ENCODE measurements around the gene CDH23. TPM values are rescaled to one million over a fixed set of nuclear protein-coding genes. Genes with fewer than 3 reads are reported as not detected.

The CDH23 gene
- total RNA-seq, 1 experiment from 2014 or later = 2.9 TPM

- TF ChIP-seq ZNF425 (CRISPR knock-in tag; conservative IDR thresholded peaks at IDR 0.05) (no peak), ERG (CRISPR knock-in tag; IDR thresholded peaks at IDR 0.05) (no peak), JUN (CRISPR knock-in tag; IDR thresholded peaks at IDR 0.05) (no peak), IRF1 (CRISPR knock-in tag; IDR thresholded peaks at IDR 0.05) (no peak), PREB (CRISPR knock-in tag; IDR thresholded peaks at IDR 0.05; ENCODE audit: borderline replicate concordance) (no peak), ZNF281 (CRISPR knock-in tag; IDR thresholded peaks at IDR 0.05) (no peak), ZNF532 (CRISPR knock-in tag; IDR thresholded peaks at IDR 0.05; ENCODE audit: borderline replicate concordance) (no peak), CTCF (IDR thresholded peaks at IDR 0.05) (no peak), MYBL2 (CRISPR knock-in tag; IDR thresholded peaks at IDR 0.05) (no peak), CBFB (CRISPR knock-in tag; IDR thresholded peaks at IDR 0.05; ENCODE audit: low read depth) (no peak)
These were observed 382.9 kb downstream of the CDH23 start (continued) for GRCh38 chr10:71779641-71780040.

- ATAC-seq = no peak
- H3K4me1 Mint-ChIP-seq = peaks cover 19% of the 10 kb centered on the region
- H3K27me3 Mint-ChIP-seq (ENCODE audit: low read depth) = peaks cover 4% of the 10 kb centered on the region; the same call in 1 of the 2 replicates
- DNase-seq (ENCODE audit: low spot score) = no peak
- H3K4me3 Mint-ChIP-seq = no peak overlapping the region
- H3K9me3 Mint-ChIP-seq = peaks cover 6% of the 10 kb centered on the region
- 0 out of 2 replicates have a peak, but pooled peaks cover 2% of the 10 kb centered on the region for H3K36me3 Mint-ChIP-seq
- no peak overlapping the region for H3K27ac Mint-ChIP-seq
- TF ChIP-seq ATF3 (CRISPR knock-in tag; conservative IDR thresholded peaks at IDR 0.05) = no peak
- no peak for TF ChIP-seq CDX4 (CRISPR knock-in tag; IDR thresholded peaks at IDR 0.05; ENCODE audit: borderline replicate concordance)
- no peak for TF ChIP-seq ETV6 (CRISPR knock-in tag; IDR thresholded peaks at IDR 0.05)
- no peak for TF ChIP-seq JUN (CRISPR knock-in tag; IDR thresholded peaks at IDR 0.05)
- TF ChIP-seq ZNF317 (CRISPR knock-in tag; IDR thresholded peaks at IDR 0.05; ENCODE audit: borderline replicate concordance, low read depth) = no peak
- no peak for TF ChIP-seq NFE2L1 (CRISPR knock-in tag; IDR thresholded peaks at IDR 0.05)
- TF ChIP-seq IRF1 (CRISPR knock-in tag; IDR thresholded peaks at IDR 0.05) = no peak
- TF ChIP-seq CREM (CRISPR knock-in tag; IDR thresholded peaks at IDR 0.05) = no peak
- no peak for TF ChIP-seq GTF2I (CRISPR knock-in tag; conservative IDR thresholded peaks at IDR 0.05)
- POLR2A ChIA-PET = no interaction called here
- CTCF ChIA-PET = no interaction called here
These were observed 383.4 kb downstream of the CDH23 start for GRCh38 chr10:71780156-71780555.

All from WTC11 (cell line).